Activated CD4-positive, alpha-beta T cell treated with anti-CD3 and anti-CD28 coated beads for 24 hours (primary cell): ENCODE measurements around the gene OR1K1.
"Not testable (repeated sequence)": the region's sequence is repeated elsewhere in the genome, so short reads cannot be mapped to it uniquely, and the experiment has no call there.

ENCODE experiments used
- DNase-seq, 2 donors: peaks; one replicate each; pipeline ENCODE4 v3.0.0-alpha.2; 2020; ENCODE audit warnings: low read depth in 2 of 2

OR1K1 gene

GRCh38 chr9:122812736-122813135 lies 12.8 kb downstream of the OR1K1 start:
- no peak for DNase-seq

DNA sequence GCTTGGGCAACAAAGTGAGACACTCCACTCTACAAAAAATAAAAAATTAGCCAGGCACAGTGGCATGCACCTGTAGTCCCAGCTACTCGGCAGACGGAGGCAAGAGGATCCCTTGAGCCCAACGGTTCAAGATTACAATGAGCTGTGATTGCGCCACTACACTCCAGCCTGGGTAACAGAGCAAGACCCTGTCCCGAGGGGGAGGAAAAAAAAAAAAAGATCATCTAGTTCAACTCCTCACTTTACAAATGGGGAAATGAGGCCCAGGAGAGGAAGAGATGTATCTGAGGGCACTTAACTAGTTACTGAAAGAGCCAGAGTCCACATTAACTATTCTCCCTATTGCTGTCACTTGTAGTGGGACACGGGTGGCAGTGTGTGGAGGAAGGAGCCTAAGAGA lies 14.6 kb downstream of the OR1K1 start:
- DNase-seq: no peak

DNA sequence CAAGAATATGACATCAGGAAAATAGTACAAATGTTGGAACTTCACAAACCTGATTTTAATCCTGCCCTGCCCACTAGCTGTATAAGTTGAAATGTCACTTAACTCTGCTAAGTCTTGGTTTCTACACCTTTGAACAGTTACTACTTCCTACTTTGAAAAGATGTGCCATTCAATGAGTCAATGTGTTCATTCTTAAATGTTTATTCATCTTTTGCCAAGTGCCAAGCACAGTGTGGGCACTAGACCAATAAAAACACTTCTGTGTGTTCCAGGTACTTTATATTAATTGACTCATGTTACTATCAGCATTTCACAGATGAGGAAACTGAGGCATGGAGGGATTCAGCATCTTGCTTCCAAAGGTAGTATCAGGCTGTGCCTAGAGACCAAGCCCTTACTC lies 15.6 kb downstream of the OR1K1 start:
- no peak for DNase-seq

DNA sequence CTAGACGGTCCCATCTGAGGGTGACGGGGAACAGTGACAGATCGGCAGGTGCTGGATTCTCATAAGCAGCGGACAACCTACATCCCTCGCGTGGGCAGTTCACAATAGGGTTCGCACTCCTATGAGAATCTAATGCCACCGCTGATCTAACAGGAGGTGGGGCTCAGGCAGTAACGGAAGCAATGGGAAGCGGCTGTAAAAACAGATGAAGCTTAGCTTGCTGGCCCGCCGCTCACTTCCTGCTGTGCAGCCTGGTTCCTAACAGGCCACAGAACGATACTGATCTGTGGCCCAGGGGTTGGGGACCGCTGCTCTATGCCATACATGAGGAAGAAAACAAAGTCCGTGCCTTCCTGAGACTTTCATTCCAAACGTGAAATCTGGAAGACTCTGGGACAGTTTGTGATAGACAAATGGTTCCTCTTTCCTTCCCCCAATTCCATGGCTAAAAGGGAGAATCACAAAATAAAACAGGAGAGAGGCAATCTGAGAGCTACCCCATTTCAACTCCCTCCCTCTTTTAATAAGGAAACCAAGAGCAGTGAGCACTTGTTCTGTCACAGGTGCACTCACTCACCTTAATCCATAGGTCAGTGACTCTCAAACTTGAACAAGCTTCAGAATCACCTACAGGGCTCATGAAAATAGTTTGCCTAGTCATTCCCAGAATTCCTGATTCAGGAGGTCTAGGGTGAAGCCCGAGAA lies 16.4 kb downstream of the OR1K1 start:
- peak in 1 of 2 donors; percentile 15 for DNase-seq

DNA sequence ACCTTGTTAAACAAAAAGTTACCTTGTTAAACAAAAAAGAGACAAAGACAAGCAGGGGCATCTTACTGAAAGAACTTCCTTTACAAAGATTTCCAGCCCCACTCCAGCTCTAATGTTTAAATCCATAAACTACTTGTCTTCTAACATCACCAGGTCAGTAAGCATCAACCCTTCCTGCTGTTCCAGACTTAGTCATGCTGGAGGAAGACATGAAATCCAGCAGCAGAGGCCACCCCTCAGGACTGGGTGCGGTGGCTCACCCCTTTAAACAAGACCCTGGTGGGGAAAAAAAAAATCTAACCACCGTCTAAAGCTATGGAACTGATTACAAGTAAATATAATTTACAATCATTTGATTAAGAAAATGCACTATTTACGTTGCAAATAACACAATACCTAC lies 19.4 kb downstream of the OR1K1 start:
- DNase-seq: no peak

DNA sequence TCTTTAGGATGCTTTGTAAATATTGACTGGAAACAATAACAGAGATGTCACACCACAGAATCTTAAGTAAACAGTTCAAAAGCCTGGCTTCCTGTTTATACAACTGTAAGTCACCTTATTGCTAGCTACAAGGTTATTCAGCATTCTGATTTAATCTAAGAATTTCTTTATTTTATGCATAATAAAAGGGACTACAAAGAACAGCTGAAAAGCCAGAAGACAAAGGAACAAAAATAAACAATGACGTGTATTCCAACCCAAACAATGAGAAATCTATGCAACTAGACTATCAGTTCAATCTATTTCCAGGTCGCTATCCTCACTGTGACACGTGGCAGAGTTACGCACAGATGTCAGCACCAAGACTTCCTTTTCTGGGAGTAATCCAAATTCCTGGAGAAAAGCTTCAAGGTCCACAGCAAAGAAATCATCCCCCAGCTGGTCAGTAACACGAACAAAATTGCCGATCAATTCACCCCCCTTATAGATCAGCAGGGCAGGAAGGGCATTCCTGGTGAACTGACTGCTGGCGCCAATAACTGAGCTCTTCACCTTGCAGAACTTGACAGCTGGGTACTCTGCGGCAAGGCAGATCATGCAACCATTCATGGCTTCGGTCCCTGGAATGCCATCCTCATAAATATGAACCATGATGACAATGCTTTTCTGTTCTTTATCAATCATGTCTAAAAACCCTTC lies 20.0 kb downstream of the OR1K1 start:
- DNase-seq: no peak

GRCh38 chr9:122820490-122820845 lies 20.5 kb downstream of the OR1K1 start:
- DNase-seq: no peak

GRCh38 chr9:122821278-122821943 lies 21.5 kb downstream of the OR1K1 start:
- no peak for DNase-seq

DNA sequence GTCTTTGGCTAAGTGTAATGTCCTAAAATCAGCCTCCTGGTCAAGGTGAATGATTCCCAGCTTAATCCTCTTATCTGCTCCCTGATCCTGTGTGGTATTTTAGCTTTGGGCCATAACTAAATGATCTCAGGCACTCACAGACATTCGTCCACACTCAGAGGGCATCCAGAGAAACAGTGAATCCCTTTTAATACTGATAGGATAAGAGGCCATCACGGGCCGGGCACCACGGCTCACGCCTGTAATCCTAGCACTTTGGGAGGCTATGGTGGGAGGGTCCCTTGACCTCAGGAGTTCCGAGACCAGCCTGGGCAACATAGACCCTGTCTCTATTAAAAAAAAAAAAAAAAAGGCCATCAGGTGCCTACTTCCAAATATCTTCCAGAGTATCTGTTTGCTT lies 22.1 kb downstream of the OR1K1 start:
- no peak for DNase-seq

GRCh38 chr9:122822938-122823337 lies 23.0 kb downstream of the OR1K1 start:
- no peak for DNase-seq

- no peak for DNase-seq
Observed at GRCh38 chr9:122827761-122828093, 27.8 kb downstream of the OR1K1 start.

DNA sequence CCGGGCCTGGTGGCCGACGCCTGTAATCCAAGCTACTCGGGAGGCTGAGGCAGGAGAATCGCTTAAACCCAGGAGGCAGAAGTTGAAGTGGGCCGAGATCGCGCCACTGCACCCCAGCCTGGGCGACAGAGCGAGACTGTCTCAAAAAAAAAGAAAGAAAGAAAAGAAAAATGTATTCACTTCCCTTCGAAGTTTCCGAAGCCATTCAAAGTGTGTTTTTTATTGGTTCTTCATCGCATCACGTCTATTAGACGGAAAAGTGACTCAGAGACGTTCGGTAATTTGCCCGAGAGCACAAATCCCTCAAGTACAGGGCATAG lies 29.0 kb downstream of the OR1K1 start:
- not testable (repeated sequence) for DNase-seq

- DNase-seq: no peak
Observed at GRCh38 chr9:122832194-122832593, 32.3 kb downstream of the OR1K1 start.

GRCh38 chr9:122835313-122835731 lies 35.4 kb downstream of the OR1K1 start:
- no peak for DNase-seq

- no peak for DNase-seq
Observed at GRCh38 chr9:122837266-122837850, 37.4 kb downstream of the OR1K1 start.

- not testable (repeated sequence) for DNase-seq
Observed at GRCh38 chr9:122838441-122838840, 38.5 kb downstream of the OR1K1 start.

DNA sequence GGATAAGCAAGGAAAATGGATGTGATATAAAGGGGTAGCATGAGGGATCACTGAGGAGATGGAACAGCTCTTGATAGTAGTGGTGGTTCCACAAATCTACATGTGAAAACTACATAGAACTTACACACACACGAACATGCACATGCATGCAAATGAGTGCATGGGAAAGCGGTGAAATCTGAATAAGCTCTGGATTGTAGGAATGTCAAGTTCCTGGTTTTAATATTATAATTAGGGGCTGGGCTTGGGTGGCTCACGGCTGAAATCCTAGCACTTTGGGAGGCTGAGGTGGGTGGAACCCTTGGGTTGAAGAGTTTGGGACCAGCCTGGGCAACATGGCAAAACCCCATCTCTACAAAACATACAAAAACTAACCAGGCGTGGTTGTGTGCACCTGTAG lies 41.6 kb downstream of the OR1K1 start:
- DNase-seq: no peak

GRCh38 chr9:122844137-122844536 lies 44.2 kb downstream of the OR1K1 start:
- no peak for DNase-seq

DNA sequence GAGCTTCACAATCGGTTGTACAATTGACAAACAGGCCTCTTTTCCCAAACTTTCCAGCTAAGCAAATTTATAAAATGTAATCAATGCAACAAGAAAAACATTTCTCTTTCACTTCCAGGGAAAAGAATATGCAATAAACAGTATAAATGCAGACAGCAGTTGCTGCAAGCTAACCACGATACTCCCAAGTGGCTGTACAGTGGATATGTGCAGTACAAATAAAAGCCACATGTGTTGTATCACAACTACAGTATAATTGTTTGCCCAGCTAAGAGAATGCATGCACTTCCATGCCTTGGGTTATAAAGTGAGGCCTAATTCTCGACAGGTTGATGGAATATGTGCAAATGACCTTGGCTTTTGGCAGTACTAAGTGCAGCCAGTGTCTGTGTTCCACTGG lies 45.2 kb downstream of the OR1K1 start:
- DNase-seq: no peak

GRCh38 chr9:122846371-122846940 lies 46.5 kb downstream of the OR1K1 start:
- DNase-seq: no peak

DNA sequence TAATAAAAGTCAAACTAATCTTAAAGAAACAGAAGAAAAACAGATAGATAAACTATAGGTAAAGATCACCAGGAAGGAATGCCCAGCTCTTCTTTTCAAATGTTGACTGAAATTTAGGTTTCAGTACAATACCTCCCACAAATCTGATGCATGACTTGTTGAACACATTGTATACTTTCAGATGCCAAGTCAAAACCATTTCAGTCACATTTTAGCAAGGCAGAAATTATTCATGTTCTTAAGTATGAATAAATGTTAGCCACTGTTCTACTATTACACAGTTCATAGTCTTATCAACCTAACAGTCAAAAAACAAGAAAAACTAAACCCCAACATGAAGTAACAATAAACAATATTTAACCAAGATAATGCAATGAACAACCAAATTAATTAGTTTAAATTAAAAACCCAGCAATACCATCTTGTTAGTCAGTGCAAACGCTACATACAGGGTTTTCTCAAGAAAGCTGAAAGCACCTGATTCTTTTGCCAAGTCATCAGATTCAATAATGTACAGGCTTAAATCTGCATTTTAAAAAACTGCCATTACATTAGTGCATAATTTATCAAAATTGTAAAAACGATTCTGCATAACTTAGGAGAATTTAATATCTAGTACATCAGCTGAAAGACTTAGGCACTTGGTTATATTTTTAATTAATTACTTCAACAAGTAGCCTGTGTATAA lies 48.5 kb downstream of the OR1K1 start:
- DNase-seq: no peak
